Measurements from ENCODE around the gene C2CD3.

DNA sequence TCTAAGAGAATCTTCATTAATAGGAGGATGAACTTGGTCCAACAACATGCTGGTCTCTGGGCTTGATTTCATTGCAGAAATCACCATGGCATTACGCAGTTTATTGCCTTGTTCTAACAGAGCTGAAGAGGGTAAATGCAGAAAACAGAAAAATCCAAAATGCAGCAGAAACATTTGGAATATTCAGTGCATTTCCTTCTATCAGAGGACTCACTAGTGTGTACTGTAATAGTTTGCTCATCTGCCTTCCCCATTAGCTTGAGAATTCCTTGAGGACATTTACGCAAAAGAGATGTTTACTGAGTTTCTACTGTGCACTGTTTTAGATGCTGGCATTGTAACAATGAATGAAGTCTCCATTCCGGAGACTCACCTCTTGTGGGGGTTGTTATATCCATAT lies 37.4 kb downstream of the C2CD3 start:
- TF ChIP-seq POLR2AphosphoS5 (IDR thresholded peaks at IDR 0.05; ENCODE audit: insufficient read depth in 1 of 2, low read depth in 1 of 2) = no peak
- TF ChIP-seq, protein P1, sequence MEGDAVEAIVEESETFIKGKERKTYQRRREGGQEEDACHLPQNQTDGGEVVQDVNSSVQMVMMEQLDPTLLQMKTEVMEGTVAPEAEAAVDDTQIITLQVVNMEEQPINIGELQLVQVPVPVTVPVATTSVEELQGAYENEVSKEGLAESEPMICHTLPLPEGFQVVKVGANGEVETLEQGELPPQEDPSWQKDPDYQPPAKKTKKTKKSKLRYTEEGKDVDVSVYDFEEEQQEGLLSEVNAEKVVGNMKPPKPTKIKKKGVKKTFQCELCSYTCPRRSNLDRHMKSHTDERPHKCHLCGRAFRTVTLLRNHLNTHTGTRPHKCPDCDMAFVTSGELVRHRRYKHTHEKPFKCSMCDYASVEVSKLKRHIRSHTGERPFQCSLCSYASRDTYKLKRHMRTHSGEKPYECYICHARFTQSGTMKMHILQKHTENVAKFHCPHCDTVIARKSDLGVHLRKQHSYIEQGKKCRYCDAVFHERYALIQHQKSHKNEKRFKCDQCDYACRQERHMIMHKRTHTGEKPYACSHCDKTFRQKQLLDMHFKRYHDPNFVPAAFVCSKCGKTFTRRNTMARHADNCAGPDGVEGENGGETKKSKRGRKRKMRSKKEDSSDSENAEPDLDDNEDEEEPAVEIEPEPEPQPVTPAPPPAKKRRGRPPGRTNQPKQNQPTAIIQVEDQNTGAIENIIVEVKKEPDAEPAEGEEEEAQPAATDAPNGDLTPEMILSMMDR (IDR thresholded peaks at IDR 0.05) = no peak
- no peak for TF ChIP-seq POLR2A (IDR thresholded peaks at IDR 0.05)
